Measurements from ENCODE around the gene FAIM2. TPM values are rescaled to one million over a fixed set of nuclear protein-coding genes. Genes with fewer than 3 reads are reported as not detected.

FAIM2 gene
- total and polyA plus RNA-seq, 9 of the 15 experiments (the other 6 are each of a cell fraction or from before 2014, with no cell fraction given), result 0.01 to 0.10 TPM; not detected in 7

DNA sequence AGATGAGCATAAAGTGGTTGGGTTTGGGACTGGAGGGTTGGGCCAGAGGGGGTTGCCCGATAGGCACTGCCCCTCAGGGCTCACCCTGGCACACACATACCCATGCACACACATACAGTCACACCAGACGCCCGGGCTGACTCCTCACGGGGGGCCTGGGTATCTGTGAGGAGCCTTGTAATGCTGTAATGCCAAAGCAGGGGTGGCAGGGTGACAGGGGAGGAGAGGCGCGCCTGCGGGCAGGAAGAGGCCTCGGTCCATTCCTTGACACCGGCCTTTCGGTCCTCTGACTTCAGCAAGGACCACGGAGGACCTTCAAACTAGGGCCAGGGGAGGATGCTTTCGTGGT is 375 bp downstream of the FAIM2 start:
- H3K27me3 ChIP-seq (ENCODE audit: control insufficient read depth in 2 of 2, insufficient read depth in 2 of 2, low read length in 2 of 2), result peaks cover 4 to 17% of the 10 kb centered on the region in 2 experiments; a peak in 3 of 5 replicates
- no peaks in the 10 kb centered on the region for H3K36me3 ChIP-seq (ENCODE audit: control insufficient read depth, insufficient read depth, low read length)
- no peaks in the 10 kb centered on the region for H3K9me3 ChIP-seq (replicated peaks; ENCODE audit: control insufficient read depth, insufficient read depth, low read depth, low read length)
- H3K4me2 ChIP-seq (ENCODE audit: insufficient read depth, low read length), result no peak overlapping the region
- WGBS (ENCODE audit: insufficient coverage, low coverage, missing lambda C conversion rate), result 25% methylated on average over 10 of the region's 12 CpGs
- no peaks in the 10 kb centered on the region for H3K9me1 ChIP-seq (ENCODE audit: control insufficient read depth, insufficient read depth, low read length)
- no peak overlapping the region for H3K27ac ChIP-seq (ENCODE audit: extremely low read depth, low read depth, low read length)
- H3K4me3 ChIP-seq, result no peak overlapping the region
- H3K79me2 ChIP-seq (ENCODE audit: control insufficient read depth, insufficient read depth, low read length), result no peaks in the 10 kb centered on the region
- FAIRE-seq, result no peak
- ChIA-PET POLR2A (no interaction called here), CTCF (ENCODE audit: low intra/inter-chr PET ratio) (no interaction called here)
- in situ Hi-C loops (cut with MboI) (no loop called here), intact Hi-C loops (cut with micrococcal nuclease) (no loop called here)
- no TSS peak for BruUV-seq (replicated peaks)
- no peak for DNase-seq (ENCODE audit: extremely low read depth in 1 of 4, low spot score in 3 of 4)
- no peak overlapping the region for H2AFZ ChIP-seq (ENCODE audit: low read depth, low read length)
- ATAC-seq, result no peak
- H3K9ac ChIP-seq (ENCODE audit: insufficient read depth in 1 of 2, low read depth in 2 of 2, low read length in 2 of 2), result no peak overlapping the region
- TF ChIP-seq NFE2L1 (tag; IDR thresholded peaks at IDR 0.05; ENCODE audit: borderline replicate concordance, low read depth) (no peak), ZNF561 (CRISPR knock-in tag; conservative IDR thresholded peaks at IDR 0.05) (no peak), POLR2AphosphoS5 (IDR thresholded peaks at IDR 0.05; ENCODE audit: control insufficient read depth, insufficient read depth, low read depth, low read length) (no peak), NFRKB (IDR thresholded peaks at IDR 0.05; ENCODE audit: low read depth) (no peak), HIVEP1 (CRISPR knock-in tag; IDR thresholded peaks at IDR 0.05) (no peak), RBM22 (IDR thresholded peaks at IDR 0.05; ENCODE audit: low read depth, low read length, poor library complexity, severe bottlenecking) (no peak), ZNF24 (IDR thresholded peaks at IDR 0.05) (no peak), SRSF3 (IDR thresholded peaks at IDR 0.05; ENCODE audit: insufficient read depth, low read length) (no peak)
- TF ChIP-seq, protein P1, sequence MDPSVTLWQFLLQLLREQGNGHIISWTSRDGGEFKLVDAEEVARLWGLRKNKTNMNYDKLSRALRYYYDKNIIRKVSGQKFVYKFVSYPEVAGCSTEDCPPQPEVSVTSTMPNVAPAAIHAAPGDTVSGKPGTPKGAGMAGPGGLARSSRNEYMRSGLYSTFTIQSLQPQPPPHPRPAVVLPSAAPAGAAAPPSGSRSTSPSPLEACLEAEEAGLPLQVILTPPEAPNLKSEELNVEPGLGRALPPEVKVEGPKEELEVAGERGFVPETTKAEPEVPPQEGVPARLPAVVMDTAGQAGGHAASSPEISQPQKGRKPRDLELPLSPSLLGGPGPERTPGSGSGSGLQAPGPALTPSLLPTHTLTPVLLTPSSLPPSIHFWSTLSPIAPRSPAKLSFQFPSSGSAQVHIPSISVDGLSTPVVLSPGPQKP (CRISPR knock-in tag; IDR thresholded peaks at IDR 0.05), result no peak
- TF ChIP-seq, protein P2, sequence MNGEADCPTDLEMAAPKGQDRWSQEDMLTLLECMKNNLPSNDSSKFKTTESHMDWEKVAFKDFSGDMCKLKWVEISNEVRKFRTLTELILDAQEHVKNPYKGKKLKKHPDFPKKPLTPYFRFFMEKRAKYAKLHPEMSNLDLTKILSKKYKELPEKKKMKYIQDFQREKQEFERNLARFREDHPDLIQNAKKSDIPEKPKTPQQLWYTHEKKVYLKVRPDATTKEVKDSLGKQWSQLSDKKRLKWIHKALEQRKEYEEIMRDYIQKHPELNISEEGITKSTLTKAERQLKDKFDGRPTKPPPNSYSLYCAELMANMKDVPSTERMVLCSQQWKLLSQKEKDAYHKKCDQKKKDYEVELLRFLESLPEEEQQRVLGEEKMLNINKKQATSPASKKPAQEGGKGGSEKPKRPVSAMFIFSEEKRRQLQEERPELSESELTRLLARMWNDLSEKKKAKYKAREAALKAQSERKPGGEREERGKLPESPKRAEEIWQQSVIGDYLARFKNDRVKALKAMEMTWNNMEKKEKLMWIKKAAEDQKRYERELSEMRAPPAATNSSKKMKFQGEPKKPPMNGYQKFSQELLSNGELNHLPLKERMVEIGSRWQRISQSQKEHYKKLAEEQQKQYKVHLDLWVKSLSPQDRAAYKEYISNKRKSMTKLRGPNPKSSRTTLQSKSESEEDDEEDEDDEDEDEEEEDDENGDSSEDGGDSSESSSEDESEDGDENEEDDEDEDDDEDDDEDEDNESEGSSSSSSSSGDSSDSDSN (IDR thresholded peaks at IDR 0.05; ENCODE audit: borderline replicate concordance in 1 of 2, low read depth in 2 of 2, low read length in 2 of 2), result no peak
- TF ChIP-seq, protein P3, sequence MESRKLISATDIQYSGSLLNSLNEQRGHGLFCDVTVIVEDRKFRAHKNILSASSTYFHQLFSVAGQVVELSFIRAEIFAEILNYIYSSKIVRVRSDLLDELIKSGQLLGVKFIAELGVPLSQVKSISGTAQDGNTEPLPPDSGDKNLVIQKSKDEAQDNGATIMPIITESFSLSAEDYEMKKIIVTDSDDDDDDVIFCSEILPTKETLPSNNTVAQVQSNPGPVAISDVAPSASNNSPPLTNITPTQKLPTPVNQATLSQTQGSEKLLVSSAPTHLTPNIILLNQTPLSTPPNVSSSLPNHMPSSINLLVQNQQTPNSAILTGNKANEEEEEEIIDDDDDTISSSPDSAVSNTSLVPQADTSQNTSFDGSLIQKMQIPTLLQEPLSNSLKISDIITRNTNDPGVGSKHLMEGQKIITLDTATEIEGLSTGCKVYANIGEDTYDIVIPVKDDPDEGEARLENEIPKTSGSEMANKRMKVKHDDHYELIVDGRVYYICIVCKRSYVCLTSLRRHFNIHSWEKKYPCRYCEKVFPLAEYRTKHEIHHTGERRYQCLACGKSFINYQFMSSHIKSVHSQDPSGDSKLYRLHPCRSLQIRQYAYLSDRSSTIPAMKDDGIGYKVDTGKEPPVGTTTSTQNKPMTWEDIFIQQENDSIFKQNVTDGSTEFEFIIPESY (CRISPR knock-in tag; IDR thresholded peaks at IDR 0.05), result no peak
- TF ChIP-seq, protein P4, sequence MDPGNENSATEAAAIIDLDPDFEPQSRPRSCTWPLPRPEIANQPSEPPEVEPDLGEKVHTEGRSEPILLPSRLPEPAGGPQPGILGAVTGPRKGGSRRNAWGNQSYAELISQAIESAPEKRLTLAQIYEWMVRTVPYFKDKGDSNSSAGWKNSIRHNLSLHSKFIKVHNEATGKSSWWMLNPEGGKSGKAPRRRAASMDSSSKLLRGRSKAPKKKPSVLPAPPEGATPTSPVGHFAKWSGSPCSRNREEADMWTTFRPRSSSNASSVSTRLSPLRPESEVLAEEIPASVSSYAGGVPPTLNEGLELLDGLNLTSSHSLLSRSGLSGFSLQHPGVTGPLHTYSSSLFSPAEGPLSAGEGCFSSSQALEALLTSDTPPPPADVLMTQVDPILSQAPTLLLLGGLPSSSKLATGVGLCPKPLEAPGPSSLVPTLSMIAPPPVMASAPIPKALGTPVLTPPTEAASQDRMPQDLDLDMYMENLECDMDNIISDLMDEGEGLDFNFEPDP (CRISPR knock-in tag; IDR thresholded peaks at IDR 0.05), result no peak
- H4K20me1 ChIP-seq (replicated peaks; ENCODE audit: control insufficient read depth, insufficient read depth, low read length), result no peaks in the 10 kb centered on the region
- H3K4me1 ChIP-seq (replicated peaks in 1 of 2; ENCODE audit: control insufficient read depth in 2 of 2, insufficient read depth in 2 of 2, low read length in 2 of 2), result peaks cover 22 to 31% of the 10 kb centered on the region in 2 experiments
